H1 (cell line): ENCODE data around the gene NPR2. TPM values are rescaled to one million over a fixed set of nuclear protein-coding genes. Genes with fewer than 3 reads are reported as not detected.

Source experiments
- FOSL1 ChIP-seq: IDR thresholded peaks from 2 replicates; pipeline ENCODE4 v1.6.1; 2011; ENCODE audit warnings: mild to moderate bottlenecking, low read depth, low read length, moderate library complexity; ENCODE audit not compliant: insufficient read depth
- TAF1 ChIP-seq: IDR thresholded peaks from 2 replicates; pipeline ENCODE4 v1.6.1; 2011; ENCODE audit warnings: mild to moderate bottlenecking, low read depth, low read length
- TAF7 ChIP-seq: optimal IDR thresholded peaks from 2 replicates; pipeline ENCODE3; 2011; ENCODE audit warnings: low read depth, mild to moderate bottlenecking, inconsistent platforms, low read length, moderate library complexity, borderline replicate concordance
- polyA plus RNA-seq, 7 experiments: library from polyadenylated mRNA; depleted of rRNA in 3 of 7; stranded (reverse) in 5 of 7; unstranded in 2 of 7; fragments of >200 nt in 5 of 7; fragments of 200-250 nt in 2 of 7; gene quantifications; 1 replicate in 5 of 7; 2 replicates in 1 of 7; 4 replicates in 1 of 7; pipeline versions ENCODE4 v1.2.1 to v1.2.3, GENCODE V29; 2011 to 2013; ENCODE audit warnings: missing spikeins in 2 of 7, mixed read lengths in 2 of 7
- total RNA-seq: library from RNA; stranded (reverse); fragmentation: NEBNext Ultra II Directional; extraction: Animal tissue kit (Norgen Biotek cat#: 25700); gene quantifications from 2 replicates; pipeline ENCODE4 v1.2.1, GENCODE V29; 2021
- TF ChIP-seq, protein P1 (sequence below): IDR thresholded peaks from 2 replicates; pipeline ENCODE4 v1.6.1; 2011; ENCODE audit warnings: low read depth, mild to moderate bottlenecking, low read length; ENCODE audit not compliant: insufficient read depth

The NPR2 gene
- total and polyA plus RNA-seq, 2 of the 8 experiments (the other 6 are each of a cell fraction or from before 2014, with no cell fraction given): 11.0 to 17.0 TPM

DNA sequence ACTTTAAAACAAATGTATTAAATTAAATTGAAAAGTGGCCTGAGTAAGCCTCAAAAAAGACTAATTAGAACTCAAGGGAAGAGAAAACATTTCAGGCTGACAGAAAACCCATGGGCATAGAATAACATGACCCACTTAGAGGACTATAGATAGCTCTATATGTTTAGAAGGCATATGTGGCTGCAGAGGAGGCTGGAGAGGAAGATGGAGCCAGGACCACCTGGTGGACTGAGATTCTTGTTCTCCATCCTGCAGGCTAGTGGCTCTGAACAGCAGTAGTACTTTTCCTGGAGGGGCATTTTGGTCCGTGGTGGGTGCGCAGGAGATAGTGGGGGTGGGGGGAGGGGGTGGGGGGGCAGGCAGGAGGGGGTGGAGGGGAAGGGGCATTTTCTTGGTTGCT is 10.3 kb upstream of the NPR2 start (continued):
- TF ChIP-seq, protein P1, sequence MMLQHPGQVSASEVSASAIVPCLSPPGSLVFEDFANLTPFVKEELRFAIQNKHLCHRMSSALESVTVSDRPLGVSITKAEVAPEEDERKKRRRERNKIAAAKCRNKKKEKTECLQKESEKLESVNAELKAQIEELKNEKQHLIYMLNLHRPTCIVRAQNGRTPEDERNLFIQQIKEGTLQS: no peak
- TF ChIP-seq TAF7 (no peak), FOSL1 (no peak), TAF1 (no peak)
